ENCODE measurements around the gene PDE11A.

The PDE11A gene

DNA sequence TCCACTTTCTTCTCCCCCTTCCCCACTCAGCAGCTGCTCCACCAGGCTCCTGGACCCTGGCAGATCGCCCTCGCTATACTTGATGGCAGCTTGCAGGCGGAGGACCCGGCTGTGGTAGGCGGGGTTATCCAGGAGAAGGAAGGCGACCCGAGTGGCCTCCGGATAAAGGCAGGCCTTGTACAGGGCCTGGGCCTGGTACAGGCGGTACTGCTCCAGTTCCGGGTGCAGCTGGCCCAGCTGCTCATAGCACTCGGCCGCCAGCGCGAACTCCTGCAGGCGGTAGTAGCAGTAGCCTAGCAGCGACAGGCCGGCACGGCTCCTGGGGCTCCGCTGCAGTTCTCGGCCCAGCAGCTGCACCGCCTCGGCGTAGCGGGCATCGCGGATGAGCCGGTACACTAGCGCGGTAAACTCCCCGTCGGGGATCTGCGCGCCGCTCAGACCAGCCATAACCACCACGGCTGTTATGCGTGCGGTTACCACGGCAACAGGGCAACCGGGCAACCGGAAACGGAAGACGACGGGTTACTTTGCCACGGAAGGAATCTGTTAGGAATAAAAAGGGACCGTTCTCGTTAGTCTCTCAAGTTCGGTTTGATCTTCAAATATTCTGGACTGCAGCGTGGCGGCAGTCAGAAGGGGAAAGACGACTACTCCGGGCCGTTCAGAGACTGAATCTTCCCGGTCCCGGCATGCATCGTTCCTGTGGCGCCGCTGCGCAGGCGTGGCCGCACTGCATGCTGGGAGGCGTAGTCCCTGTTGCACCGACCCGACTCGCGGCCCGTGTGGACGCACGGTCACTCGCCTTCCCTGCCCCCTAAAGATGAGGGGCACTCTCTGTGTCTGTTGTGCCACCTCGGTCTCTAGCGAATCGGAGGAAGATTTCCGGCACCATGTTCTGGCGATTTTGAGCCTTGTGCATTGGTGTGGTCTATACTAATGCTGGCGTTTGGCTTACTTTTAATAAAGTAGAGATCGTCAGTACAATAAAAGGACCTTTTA is 454.0 kb downstream of the PDE11A start:
- DNase-seq: peak; percentile 97

DNA sequence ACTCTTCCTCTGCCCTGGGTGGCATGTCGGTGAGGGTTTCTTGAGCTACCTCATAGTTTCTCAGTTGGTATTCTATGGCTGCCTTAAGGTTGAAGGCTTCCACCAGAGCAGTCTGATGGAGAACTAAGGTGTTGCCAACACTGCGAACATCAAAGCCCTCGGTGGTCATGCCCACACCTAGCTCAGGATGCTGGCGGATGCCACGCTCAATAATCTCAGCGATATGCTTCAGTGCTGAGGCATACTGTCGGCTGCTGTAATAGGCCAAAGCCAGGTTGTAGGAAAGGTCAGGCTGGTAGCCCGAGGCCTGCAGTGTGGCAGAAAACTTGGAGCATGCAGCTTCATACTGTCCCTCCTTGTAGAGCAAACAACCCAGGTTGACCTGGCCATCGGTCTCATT is 454.7 kb downstream of the PDE11A start:
- DNase-seq: no peak

DNA sequence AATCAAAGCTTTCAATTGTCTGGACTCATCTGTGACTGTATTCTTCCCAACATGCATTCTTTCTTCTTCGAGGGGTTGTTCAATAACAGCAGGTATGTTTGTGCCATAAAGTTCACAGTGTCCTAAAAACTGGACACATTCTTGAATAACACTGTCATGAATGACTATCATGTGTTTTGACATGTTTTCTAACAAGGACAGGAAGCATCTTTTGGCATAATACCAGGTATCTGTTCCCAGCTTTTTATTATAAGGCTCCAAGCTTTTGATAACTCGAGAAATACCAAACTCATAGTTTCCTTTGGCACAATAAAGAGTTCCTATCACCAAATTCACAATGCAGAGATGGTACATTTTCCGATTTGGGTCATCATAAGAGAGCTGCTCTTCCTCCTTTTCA is 455.8 kb downstream of the PDE11A start:
- no peak for DNase-seq

DNA sequence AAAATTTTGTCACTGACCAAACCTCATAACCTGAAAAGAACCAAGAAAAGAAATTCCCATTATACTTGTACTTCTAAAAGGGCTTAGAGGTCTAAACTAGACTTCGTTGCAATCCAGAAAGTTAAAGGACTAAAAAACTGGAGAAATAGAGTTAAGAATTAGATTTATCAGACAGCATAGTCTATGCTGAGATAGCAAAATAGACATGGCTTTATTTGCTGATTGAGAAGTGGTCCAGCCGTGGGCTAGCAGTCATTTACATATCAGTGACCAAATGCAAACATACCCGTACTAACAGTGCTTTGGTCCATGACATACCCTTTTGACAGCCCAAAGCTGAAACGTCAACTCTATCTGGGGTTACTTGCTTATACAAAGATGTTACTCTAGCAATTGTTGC is 456.5 kb downstream of the PDE11A start:
- no peak for DNase-seq

DNA sequence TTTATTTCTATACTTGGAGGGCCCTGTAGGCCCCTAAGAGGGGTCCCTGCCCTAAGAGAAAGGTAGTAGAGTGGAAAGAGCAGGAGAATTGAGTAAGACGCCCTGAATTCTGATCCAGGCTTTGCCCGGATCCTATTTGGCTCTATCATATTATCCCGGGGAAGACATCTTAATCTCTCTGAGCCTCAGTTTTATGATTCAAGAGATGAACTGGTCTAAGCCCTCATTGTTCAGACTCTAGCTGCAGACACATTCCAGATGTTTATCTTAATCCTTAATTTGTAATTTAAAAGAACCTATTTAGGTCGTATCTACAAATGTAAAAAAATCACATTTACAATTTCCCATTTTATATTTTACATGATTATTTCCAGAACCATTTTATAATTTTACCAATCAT is 459.9 kb downstream of the PDE11A start:
- no peak for DNase-seq

DNA sequence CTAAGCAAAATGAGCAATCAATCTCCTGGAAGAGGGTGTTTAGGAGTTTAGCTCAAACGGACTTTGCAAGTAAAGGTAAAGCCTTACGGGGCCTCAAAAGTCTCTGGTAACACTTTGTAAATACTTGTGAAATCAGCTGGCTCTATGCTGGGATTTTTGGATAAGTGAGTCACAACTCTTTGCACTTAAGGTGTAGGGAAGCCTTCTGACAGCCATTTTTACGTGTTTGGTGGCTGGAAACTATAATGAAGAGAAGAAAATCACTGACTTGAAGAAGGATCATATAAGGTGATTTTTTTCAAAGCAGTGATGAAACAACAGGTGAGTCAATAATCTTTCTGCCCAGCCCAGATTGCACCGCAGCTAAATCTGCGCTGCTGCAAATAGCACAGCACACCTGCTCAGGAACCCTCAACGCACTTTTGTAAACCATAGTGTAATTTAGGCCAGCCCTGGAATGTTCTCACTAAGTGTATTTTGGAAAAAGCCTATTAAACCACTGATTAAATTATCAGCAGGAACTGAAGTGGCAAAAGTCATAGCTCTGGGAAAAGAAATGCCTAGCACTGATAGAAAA is 461.2 kb downstream of the PDE11A start:
- no peak for DNase-seq

DNA sequence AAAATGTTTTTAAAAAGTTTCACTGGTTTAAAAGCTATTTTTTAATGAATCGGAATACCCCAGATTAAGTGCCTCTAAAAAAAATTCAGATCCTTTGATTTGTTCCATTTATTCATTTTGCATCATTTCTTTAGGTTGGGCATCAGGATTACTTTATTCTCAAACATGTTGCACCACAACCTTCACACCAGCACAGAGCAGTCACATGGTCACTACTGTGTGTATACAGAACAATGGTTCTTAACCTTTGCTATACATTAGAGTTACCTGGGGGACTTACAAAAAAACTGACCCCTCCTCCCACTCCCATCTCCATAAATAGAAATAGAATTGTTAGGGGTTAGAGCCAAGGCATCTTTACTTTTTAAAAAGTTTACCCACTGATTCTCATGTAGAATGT is 461.8 kb downstream of the PDE11A start:
- DNase-seq: no peak

DNA sequence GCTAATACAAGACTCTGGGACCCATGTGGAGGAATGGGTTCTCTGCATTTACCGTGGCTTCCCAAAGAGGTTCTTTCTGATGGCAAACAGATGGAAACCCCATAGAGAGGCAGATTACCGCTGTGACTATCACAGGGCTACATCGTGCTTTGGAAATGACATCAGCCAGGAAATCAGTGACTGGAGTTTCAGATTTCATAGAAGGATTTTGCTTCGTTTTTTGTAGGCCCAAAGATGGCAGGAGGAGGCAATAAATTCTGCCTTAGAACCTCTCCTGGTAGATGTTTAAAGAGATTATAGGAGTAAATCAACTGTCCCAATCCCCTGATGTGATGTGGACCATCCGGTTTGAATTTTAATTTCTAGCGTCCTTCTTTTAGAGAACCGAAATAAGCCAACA is 465.9 kb downstream of the PDE11A start:
- no peak for DNase-seq

DNA sequence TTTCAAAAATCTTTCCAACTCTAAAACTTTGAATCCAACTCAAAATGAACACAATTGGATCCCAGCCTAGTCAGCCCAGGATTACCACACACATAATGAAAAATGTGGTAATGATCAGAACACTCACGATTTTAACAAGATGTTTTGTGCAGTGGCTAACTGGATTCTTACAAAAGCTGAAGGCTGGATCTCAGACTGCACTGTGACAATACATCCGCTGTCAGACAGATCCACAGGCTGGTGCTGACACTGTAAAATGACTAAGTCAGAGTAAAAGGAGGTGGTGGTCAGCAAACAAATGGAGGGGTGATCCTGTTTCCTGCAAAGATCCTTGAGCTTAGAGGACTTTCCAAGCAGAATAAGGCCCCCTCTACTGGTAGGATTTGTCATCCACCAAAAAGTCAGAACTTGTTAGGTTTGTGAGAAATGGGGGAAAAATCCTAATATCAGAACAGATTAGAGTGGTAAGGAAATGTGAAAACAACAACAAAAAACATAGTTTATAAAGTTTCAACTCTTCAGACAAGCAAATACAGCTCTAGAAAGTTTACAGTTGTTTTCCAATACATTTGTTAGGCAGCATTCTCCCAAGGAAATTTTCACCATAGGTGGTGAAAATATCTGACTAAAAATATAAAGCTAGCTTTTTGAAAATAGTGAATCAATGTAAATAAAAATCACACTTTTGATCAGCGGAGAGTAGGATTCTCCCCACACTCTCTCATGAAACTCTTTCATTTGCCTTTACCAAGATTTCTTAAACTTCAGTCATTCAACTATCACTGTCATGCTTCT is 468.1 kb downstream of the PDE11A start:
- DNase-seq: peak; percentile 71

DNA sequence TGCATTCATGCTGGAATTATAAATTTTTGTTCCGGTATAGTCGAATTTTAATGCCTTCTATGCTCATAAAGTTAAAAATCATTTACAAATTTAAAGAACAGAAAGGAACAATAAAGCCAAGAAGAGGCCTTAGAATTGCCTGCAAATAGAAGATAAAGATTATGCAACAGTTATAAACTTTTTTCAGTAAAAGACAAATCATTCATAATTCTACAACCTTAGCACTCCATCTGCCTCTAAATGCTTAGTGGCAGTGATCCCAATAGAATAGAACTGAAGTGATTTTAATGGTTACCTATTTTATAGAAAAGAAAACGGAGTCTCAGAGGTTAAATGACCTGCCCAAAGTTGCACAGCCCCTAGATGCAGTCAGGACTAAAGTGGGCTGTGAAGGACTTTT is 468.8 kb downstream of the PDE11A start:
- no peak for DNase-seq

DNA sequence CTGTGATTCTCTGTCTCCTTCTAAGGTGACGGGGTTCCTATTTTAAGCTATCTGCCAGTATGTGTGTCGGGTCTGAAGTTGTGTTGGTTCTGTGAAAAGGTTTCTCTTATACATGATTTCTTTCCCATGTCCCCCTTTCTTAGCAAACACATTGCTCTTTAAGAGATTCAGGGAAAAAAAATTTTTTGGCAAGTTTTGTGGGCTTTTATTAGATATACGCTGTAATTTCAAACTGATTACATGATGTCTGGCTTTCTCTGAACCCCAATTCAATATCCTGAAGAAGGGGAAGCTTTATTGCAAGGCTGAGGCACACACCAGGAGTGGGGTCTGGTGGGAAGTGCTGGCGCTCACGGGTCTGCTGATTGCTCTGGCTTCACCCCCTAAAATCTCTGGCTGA is 469.4 kb downstream of the PDE11A start:
- no peak for DNase-seq

DNA sequence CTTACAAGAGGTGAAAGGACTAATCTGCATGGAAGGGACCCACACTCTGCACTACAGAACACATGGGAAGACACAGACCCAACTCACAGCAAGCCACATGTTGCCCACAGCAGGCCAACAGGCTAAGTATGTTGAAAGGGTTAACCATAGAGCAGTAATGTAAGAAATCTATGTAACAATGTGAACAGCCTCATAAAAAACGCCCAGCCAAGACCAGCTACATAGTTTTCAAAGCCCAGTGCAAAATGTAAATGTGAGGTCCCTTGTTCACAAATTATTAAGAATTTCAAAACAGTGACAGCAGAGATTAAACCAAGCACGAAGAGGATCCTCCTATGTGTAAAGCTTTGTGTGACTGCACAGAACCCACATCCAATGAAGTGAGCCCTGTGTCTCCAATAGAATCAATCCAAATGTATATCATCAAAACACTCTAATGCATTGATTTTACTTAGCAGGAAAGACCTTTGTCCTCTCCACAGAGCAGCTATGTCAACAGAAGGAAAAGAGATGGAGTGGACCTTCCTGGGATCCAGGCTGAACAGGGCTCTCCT is 469.9 kb downstream of the PDE11A start:
- no peak for DNase-seq

DNA sequence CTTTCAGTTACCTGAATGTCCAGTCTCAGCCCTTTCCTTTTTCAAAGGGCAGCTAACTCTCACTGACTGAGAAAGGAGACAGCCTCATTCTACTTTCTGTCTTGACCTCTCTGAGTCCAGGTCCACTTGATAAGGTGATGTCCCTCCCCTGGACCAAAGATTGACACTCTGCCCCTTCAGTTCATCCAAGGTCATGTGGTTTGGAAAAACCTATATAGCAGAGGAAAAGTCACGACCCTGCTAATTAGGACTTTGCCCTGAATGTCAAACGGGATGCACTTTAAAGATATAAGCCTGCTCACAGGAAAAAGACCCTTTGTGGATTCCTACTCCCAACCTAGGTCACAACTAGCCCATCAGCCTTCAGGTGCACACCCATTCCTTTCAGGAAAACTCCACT is 471.7 kb downstream of the PDE11A start:
- DNase-seq: no peak

DNA sequence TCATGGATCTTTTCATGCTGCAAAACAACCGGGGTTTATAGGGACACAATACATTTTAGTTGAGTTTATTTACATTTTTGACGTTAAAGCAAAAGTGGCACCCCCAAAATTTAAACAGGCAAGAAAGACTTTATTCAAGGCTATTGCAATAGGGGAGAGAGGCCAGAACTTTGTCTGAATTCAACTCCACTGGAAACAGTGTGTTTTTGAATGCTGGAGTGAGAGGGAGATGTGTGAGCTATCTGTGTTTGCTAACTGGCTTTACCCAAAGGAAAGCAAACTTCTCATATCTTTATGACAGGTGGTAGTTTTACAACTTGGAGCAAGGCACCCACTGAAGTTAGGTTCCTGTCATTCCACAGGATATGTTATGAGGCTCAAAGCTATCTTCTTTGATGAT is 472.6 kb downstream of the PDE11A start:
- no peak for DNase-seq

DNA sequence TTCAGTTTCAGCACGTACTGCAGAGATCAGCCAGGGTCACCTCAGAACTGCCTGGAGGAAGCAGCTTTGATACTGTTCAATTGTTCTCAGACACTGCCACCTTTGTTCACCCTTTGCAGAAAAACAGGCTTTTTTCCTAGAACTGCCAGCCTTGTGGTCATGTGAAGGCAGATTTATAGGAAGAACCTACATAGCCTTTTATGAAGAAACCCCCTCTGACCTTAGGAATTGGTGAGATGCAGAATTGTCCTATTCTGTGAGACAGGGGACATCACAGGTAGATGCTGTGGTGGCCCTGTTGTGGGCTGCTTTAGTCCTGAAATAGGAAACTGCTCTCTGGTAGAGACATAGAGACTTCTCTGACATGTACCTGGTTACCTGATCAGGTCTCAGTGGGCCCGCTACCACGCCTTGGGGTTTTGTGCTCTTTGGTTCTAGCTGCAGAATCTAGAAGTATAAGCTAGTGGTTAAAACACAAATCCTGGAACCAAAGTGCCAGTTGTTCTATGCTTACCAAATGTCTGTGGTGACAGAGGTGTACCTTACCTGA is 473.4 kb downstream of the PDE11A start:
- no peak for DNase-seq

DNA sequence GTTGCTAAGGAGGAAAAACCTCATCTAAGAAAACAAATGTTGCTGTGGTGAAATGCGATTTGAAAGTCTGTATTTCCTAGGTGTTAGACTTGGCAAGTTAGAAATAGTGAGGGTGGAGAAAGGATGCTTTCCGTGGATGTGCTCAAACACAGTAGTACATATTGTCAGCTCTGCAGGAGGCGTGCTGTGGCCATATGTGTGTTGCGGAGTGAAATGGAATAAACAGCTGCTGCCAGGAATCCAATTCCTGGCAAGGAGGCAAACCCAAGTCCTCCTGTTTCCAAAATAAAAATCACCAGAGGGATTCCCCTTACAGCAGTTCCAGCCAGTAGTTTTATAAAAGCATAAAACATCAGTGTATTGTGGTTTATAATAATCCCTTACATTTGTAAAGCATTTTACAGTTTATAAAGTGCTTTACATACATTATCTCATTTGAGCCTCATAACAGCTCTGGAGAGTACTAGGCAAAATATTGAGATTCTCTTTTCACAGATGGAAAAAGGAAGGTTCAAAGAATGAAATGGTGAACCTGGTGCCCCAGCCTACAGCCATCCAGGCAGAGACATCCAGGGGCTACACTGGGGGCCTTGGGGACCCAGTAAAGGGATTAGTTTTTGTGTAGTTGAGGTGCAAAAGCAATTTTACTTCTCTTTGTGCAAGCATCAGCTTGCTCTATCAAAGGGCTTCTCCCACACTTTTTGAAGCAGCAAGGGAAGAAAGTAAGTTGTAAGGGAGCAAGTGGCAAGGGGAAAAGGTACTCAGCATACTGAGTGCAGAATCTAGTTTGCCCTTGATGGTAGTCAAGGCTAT is 474.0 kb downstream of the PDE11A start:
- DNase-seq: peak; percentile 54

DNA sequence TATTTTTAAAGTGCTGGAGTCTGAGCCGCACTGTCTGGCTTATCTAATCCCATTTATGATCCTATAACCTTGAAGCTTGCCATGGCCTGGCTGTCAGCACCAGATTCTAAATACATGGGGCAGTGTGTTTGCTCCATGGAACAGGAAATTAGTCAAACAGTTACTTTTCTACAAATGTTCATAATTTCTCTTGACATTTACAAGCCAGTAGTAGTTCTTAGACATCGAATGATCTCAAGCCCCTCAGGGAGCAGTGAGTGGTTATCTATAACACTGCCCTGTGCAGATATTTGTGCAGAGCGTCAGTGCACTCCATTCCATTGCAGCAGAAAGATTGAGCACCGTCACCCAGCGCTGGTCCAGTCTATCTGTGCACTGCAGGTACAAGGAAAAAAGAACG is 474.8 kb downstream of the PDE11A start:
- DNase-seq: no peak

DNA sequence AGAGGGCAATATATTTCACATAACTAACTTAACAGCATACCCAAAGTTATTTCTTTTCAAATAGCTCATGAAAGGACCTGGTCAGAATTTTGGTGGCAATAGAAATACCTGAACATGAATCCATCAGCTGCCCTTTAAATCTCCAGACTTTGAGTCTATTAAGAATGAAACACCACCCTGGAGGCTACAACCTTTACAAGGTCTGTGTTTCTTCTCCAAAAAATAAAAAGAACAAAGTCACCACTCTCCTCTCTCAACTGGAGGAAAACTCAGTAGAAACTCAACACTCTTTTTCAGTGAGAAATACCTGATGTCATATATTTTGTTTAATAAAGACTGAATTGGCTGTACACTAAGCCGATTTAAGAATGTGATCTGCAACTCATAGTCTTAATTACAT is 475.7 kb downstream of the PDE11A start:
- DNase-seq: no peak

DNA sequence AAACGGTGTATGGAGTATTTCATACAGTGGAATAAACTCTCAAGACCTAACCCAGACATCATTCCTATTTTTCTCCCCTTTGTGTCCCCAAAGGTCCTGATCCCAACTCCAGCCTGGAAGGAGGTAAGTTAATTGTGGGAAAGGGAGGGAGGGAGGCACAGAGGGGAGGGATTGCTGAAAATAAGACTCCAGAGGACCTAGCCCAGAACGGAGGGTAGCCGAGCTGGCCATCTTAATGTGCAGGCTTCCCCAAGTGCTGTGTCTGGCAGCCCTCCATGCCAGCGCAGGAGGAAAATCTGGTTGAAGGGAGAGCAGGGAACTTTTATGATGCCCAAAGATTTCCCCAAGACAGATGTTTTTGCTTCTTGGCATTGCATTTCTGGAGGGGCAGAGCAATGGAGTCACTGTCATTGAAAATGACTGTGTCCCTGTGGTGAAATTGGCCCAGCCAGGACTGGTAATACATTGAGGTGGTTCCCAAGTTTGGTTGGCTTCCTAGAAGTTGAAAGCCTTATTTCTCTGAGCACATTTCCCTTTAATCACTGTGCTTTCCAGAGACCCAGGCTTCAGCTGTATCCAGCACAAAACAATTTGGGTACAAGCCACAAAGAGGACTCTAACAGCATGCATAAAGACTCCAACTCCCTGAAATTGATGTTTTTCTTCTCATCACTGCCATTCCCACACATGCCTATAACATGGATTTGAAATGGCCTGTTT is 477.3 kb downstream of the PDE11A start:
- DNase-seq: no peak

DNA sequence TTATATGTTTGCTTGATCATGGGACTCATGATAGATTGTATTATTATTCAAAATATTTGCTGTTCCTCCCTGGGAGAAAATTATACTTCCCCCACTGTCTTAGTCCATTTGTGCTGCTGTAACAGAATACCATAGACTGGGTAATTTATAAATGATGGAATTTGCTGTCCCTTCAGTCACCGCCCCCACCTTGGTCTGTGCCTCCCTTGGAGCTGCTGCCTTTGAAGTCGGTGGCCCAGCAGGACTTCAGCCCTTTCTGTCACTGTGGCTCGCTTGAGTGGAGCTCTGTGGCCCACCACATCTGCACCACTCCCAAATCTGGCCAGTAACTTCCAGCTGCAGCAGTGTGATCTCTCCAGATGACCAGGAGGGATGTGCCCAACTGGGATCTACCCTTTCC is 479.2 kb downstream of the PDE11A start:
- no peak for DNase-seq

DNA sequence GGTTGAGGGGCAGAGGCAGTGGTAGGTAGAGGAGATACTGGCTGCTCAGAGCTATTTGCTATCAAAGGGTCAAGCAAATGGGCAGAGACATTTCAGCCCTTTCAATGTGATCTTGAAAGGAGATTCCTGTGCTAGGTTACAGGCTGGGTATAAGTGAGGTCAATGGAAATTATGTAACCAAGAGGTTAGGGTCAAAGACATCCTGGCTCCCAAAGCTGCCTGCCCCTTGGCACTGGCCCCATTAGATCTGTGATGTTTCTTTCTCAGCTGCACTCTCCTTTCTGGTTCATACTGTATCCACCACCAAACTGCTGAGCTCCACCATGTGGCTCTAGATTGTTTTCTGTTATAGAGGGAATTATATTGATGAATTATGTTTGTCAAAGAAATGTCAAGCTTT is 479.6 kb downstream of the PDE11A start:
- no peak for DNase-seq

DNA sequence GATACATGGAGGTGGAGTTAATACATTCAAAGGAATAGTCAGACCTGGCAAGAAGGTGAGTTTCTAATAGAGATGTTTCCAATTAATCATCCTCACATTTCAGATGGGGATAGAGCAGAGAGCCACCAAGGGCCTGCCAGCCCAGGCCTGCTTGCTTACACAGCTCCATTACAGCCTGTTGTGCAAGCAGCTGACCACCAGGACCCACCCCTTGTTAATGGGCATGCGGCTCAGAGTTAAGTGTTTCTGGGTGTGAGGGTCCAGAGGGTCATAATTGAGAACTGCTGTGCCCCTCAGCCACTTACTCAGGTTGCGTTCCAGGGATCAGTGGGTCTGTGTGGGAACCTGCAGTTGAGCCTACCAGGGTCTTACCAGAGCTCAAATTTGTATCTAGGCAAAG is 480.2 kb downstream of the PDE11A start:
- no peak for DNase-seq

Measured in NCI-H2227 treated with DMSO at 0.1 percent for 48 hours (cell line).